Parathyroid adenoma (tissue), 2 donors: Measurements from ENCODE around the gene PKP1.

ENCODE experiments used
- H2AFZ ChIP-seq: fragments of 300-600 bp; sonication (generic); one replicate; pipeline ENCODE4 v1.7.0; 2017; ENCODE audit warnings: antibody characterized with exemption, mild to moderate bottlenecking
- H3K27ac ChIP-seq: fragments of 300-600 bp; sonication (generic); one replicate; pipeline ENCODE4 v1.7.0; 2017
- H3K27me3 ChIP-seq: fragments of 300-600 bp; sonication (generic); one replicate; pipeline ENCODE4 v1.7.0; 2017; ENCODE audit warnings: low read length; ENCODE audit not compliant: control insufficient read depth, insufficient read depth
- H3K36me3 ChIP-seq: fragments of 300-600 bp; sonication (generic); one replicate; pipeline ENCODE4 v1.7.0; 2017; ENCODE audit warnings: low read length; ENCODE audit not compliant: control insufficient read depth, insufficient read depth
- H3K4me1 ChIP-seq: fragments of 300-600 bp; sonication (generic); one replicate; pipeline ENCODE4 v1.7.0; 2017; ENCODE audit warnings: control low read depth
- H3K4me2 ChIP-seq: fragments of 300-600 bp; sonication (generic); one replicate; pipeline ENCODE4 v1.7.0; 2017; ENCODE audit warnings: low read length
- H3K4me3 ChIP-seq: fragments of 300-600 bp; sonication (generic); one replicate; pipeline ENCODE4 v1.7.0; 2017; ENCODE audit warnings: low read depth, low read length
- H3K79me2 ChIP-seq: fragments of 300-600 bp; sonication (generic); one replicate; pipeline ENCODE4 v1.7.0; 2017; ENCODE audit warnings: control low read depth
- H3K9ac ChIP-seq: fragments of 300-600 bp; sonication (generic); one replicate; pipeline ENCODE4 v1.7.0; 2017; ENCODE audit warnings: mild to moderate bottlenecking
- H3K9me3 ChIP-seq: fragments of 300-600 bp; sonication (generic); one replicate; pipeline ENCODE4 v1.7.0; 2017; ENCODE audit warnings: low read length; ENCODE audit not compliant: control insufficient read depth
- CTCF ChIP-seq: fragments of 300-600 bp; sonication (generic); IDR thresholded peaks from one replicate; pipeline ENCODE4 v1.7.0; 2017; ENCODE audit warnings: antibody characterized with exemption, mild to moderate bottlenecking
- donor health status: primary hyperparathyroidism.

The PKP1 gene

GRCh38 chr1:201302163-201303152 is 19.2 kb downstream of the PKP1 start:
- no peaks in the 10 kb centered on the region for H3K4me1 ChIP-seq
- H3K4me2 ChIP-seq: no peak overlapping the region
- no peaks in the 10 kb centered on the region for H3K27me3 ChIP-seq
- no peaks in the 10 kb centered on the region for H3K79me2 ChIP-seq
- TF ChIP-seq CTCF: no peak
- no peak overlapping the region for H3K27ac ChIP-seq
- no peak overlapping the region for H3K9ac ChIP-seq
- H2AFZ ChIP-seq: no peak overlapping the region
- H3K36me3 ChIP-seq: no peaks in the 10 kb centered on the region
- no peak overlapping the region for H3K4me3 ChIP-seq
- H3K9me3 ChIP-seq: no peaks in the 10 kb centered on the region

GRCh38 chr1:201304126-201304525 is 20.8 kb downstream of the PKP1 start:
- Histone ChIP-seq H3K27me3 (no peaks in the 10 kb centered on the region), H3K9me3 (no peaks in the 10 kb centered on the region), H3K4me1 (no peaks in the 10 kb centered on the region), H3K9ac (no peak overlapping the region), H2AFZ (no peak overlapping the region), H3K27ac (no peak overlapping the region), H3K4me3 (no peak overlapping the region), H3K79me2 (no peaks in the 10 kb centered on the region), H3K4me2 (no peak overlapping the region), H3K36me3 (no peaks in the 10 kb centered on the region)
- no peak for TF ChIP-seq CTCF

- H3K27ac ChIP-seq: no peak overlapping the region
- no peak overlapping the region for H3K4me2 ChIP-seq
- no peak overlapping the region for H3K9ac ChIP-seq
- no peaks in the 10 kb centered on the region for H3K27me3 ChIP-seq
- no peak overlapping the region for H3K4me3 ChIP-seq
- no peak overlapping the region for H2AFZ ChIP-seq
- TF ChIP-seq CTCF: no peak
- H3K79me2 ChIP-seq: no peaks in the 10 kb centered on the region
- H3K36me3 ChIP-seq: no peaks in the 10 kb centered on the region
- H3K4me1 ChIP-seq: no peaks in the 10 kb centered on the region
- H3K9me3 ChIP-seq: no peaks in the 10 kb centered on the region
Observed at GRCh38 chr1:201305815-201306214, 22.5 kb downstream of the PKP1 start.

- Histone ChIP-seq H3K79me2 (no peaks in the 10 kb centered on the region), H2AFZ (no peak overlapping the region), H3K4me2 (no peak overlapping the region), H3K9ac (no peak overlapping the region), H3K4me3 (no peak overlapping the region), H3K4me1 (no peaks in the 10 kb centered on the region), H3K27me3 (no peaks in the 10 kb centered on the region), H3K27ac (no peak overlapping the region), H3K36me3 (no peaks in the 10 kb centered on the region), H3K9me3 (no peaks in the 10 kb centered on the region)
- TF ChIP-seq CTCF: no peak
Observed at GRCh38 chr1:201307231-201307630, 23.9 kb downstream of the PKP1 start.
